Astrocyte of the spinal cord (primary cell): ENCODE data around the gene SPATA32.

Source experiments
- DNase-seq: peaks from one replicate; pipeline ENCODE4 v3.0.0; 2011; ENCODE audit warnings: low read depth, low spot score
- H3K4me3 ChIP-seq: 2 replicates; pipeline ENCODE4 v1.5.1; 2011; ENCODE audit warnings: low read depth, mild to moderate bottlenecking, low read length, moderate library complexity
- CTCF ChIP-seq: IDR thresholded peaks from 2 replicates; pipeline ENCODE4 v1.5.1; 2012; ENCODE audit warnings: low read depth, mild to moderate bottlenecking, low read length, inconsistent platforms
- in situ Hi-C: cut with HindIII; loops from 2 replicates; pipeline ENCODE4 v1.10.0; 2017; ENCODE audit warnings: low sequenced_read_pairs

The SPATA32 gene

GRCh38 chr17:45293413-45294211, 31.7 kb upstream of the SPATA32 start:
- in situ Hi-C loops, result no loop called here
- no peak overlapping the region for H3K4me3 ChIP-seq
- TF ChIP-seq CTCF, result peak; percentile 16
- peak; percentile 91 for DNase-seq

DNA sequence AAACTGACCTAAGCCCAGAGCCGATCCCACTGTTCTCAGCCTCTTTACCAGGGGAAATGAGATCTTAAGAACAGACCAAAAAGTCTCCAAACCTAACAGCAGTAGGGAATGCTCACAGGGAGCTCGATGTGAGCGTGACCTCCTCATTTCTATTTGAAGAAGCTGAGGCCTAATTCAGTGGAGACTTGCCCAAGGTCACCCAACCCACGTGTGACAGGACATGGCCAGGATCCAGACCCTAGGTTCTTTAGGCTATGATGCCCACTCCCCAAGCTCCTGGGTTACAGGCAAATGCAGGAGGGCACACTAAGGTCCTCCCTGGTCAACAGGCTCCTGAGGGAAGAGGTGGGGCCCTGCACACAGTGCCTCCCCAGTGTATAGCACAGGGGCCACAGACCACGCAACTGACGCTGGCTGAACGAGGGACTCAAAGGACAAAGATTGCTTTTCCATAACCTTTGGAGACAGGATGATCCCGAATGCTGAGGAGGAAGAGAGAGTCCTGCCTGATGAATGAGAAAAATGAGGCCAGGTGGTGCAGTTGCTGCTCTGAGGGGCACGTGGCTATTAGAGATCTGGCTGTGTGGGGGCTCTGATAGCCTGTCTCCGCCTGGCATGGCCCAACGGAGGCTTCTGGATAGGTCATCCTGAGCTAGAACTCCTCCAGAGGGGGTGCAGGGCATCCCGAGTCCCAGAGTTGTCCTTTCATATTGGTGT, 31.0 kb upstream of the SPATA32 start:
- DNase-seq, result no peak
- no peak overlapping the region for H3K4me3 ChIP-seq
- in situ Hi-C loops, result no loop called here
- TF ChIP-seq CTCF, result no peak

- in situ Hi-C loops, result no loop called here
- TF ChIP-seq CTCF, result no peak
- H3K4me3 ChIP-seq, result no peak overlapping the region
- no peak for DNase-seq
These were observed 29.4 kb upstream of the SPATA32 start for GRCh38 chr17:45291171-45291805.

DNA sequence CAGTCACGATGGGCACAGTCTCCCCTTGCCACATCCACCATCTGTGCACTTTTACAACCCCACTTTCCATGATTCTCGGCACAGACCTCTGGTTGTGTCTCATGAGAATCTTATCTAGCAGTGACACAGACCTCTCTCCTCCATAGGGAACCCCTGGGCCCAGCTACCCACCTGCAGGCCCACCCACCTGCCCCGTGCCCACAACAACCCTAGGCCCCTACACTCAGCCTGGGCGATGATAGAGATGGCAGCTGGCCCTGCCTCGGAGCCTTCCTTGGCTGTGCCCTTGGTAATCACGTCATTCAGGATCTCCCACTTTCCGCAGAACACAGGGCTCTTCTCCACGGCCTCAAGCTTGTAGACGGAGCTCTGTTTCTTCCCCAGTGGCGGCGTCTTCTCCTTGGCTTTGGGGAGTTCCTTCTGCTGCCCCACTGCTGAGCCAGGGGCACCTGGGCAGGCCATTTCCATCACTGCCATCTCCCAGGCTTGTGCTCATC, 28.4 kb upstream of the SPATA32 start:
- no peak overlapping the region for H3K4me3 ChIP-seq
- in situ Hi-C loops, result no loop called here
- TF ChIP-seq CTCF, result no peak
- no peak for DNase-seq

- in situ Hi-C loops, result no loop called here
- DNase-seq, result no peak
- no peak for TF ChIP-seq CTCF
- no peak overlapping the region for H3K4me3 ChIP-seq
These were observed 27.7 kb upstream of the SPATA32 start for GRCh38 chr17:45289301-45290268.
